Keratinocyte (primary cell): Measurements from ENCODE around the gene RELT. TPM values are rescaled to one million over a fixed set of nuclear protein-coding genes. Genes with fewer than 3 reads are reported as not detected.
A peak's percentile ranks its signal among the peaks of the same experiment; 100 is the strongest.

Source experiments
- DNase-seq: peaks from one replicate; pipeline ENCODE4 v3.0.0-alpha.2; 2011; ENCODE audit warnings: low read depth, missing footprints, low spot score
- FAIRE-seq: peaks from 2 replicates; lab custom pipeline; 2011; peaks lifted over from hg19 to GRCh38; lab: Jason Lieb, UNC
- H2AFZ ChIP-seq: 2 replicates; pipeline ENCODE4 v1.6.0; 2012; ENCODE audit warnings: low read length, control low read depth, inconsistent platforms; ENCODE audit not compliant: control insufficient read depth
- H3K27ac ChIP-seq: 2 replicates; pipeline ENCODE4 v1.5.1; 2011; ENCODE audit warnings: low read length; ENCODE audit not compliant: control insufficient read depth, insufficient read depth
- H3K27me3 ChIP-seq: 3 replicates; pipeline ENCODE4 v1.6.0; 2011; ENCODE audit warnings: low read length; ENCODE audit not compliant: control insufficient read depth, insufficient read depth; ENCODE audit errors: extremely low read depth
- H3K36me3 ChIP-seq, 2 experiments: 2 replicates in 1 of 2; 3 replicates in 1 of 2; pipeline ENCODE4 v1.5.1; 2011; ENCODE audit warnings: low read length in 2 of 2, mild to moderate bottlenecking in 1 of 2; ENCODE audit not compliant: control insufficient read depth in 2 of 2, insufficient read depth in 2 of 2; ENCODE audit errors: extremely low read depth in 1 of 2
- H3K4me1 ChIP-seq: 3 replicates; pipeline ENCODE4 v1.5.1; 2011; ENCODE audit warnings: low read length; ENCODE audit not compliant: control insufficient read depth, insufficient read depth; ENCODE audit errors: extremely low read depth
- H3K4me2 ChIP-seq: 3 replicates; pipeline ENCODE4 v1.6.0; 2011; ENCODE audit warnings: low read depth, low read length; ENCODE audit not compliant: control insufficient read depth, insufficient read depth; ENCODE audit errors: extremely low read depth
- H3K4me3 ChIP-seq, 3 experiments: fragments of 200-600 bp in 1 of 3; sonication (generic) in 1 of 3; 2 replicates in 2 of 3; 3 replicates in 1 of 3; pipeline ENCODE4 v1.5.1; 2011 to 2016; ENCODE audit warnings: low read length in 3 of 3, mild to moderate bottlenecking in 3 of 3, control low read depth in 2 of 3, inconsistent platforms in 1 of 3, low read depth in 1 of 3, mixed read lengths in 1 of 3, mixed run types in 1 of 3, moderate library complexity in 1 of 3; ENCODE audit not compliant: control insufficient read depth in 2 of 3, insufficient read depth in 2 of 3; ENCODE audit errors: extremely low read depth in 1 of 3
- H3K79me2 ChIP-seq: 2 replicates; pipeline ENCODE4 v1.6.0; 2012; ENCODE audit warnings: low read length; ENCODE audit not compliant: control insufficient read depth, insufficient read depth
- H3K9ac ChIP-seq: 3 replicates; pipeline ENCODE4 v1.6.0; 2011; ENCODE audit warnings: low read length; ENCODE audit not compliant: control insufficient read depth, insufficient read depth; ENCODE audit errors: extremely low read depth
- H3K9me1 ChIP-seq: 3 replicates; pipeline ENCODE4 v1.6.0; 2011; ENCODE audit warnings: low read length; ENCODE audit not compliant: control insufficient read depth, insufficient read depth; ENCODE audit errors: extremely low read depth
- H3K9me3 ChIP-seq: 2 replicates; pipeline ENCODE4 v1.5.1; 2012; ENCODE audit warnings: low read depth, low read length; ENCODE audit not compliant: control insufficient read depth
- H4K20me1 ChIP-seq: 3 replicates; pipeline ENCODE4 v1.6.0; 2011; ENCODE audit warnings: low read length; ENCODE audit not compliant: control insufficient read depth, insufficient read depth; ENCODE audit errors: extremely low read depth
- CTCF ChIP-seq, 3 experiments: IDR thresholded peaks in 1 of 3; conservative IDR thresholded peaks in 1 of 3; optimal IDR thresholded peaks in 1 of 3; 2 replicates in 2 of 3; 3 replicates in 1 of 3; pipeline versions ENCODE3 to v1.5.1; 2011; ENCODE audit warnings: low read length in 3 of 3, mild to moderate bottlenecking in 3 of 3, moderate library complexity in 2 of 3, control low read depth in 1 of 3, inconsistent platforms in 1 of 3; ENCODE audit not compliant: insufficient read depth in 2 of 3; ENCODE audit errors: extremely low read depth in 1 of 3
- EZH2 ChIP-seq: IDR thresholded peaks from one replicate; pipeline ENCODE4 v1.6.1; 2012; ENCODE audit warnings: inconsistent platforms, mild to moderate bottlenecking, low read length, moderate library complexity
- dilution Hi-C: fragments of 300-500 bp; cut with MboI; formaldehyde crosslinking; loops from one replicate; pipeline ENCODE4 v1.7.0; 2020; ENCODE audit warnings: low sequenced_read_pairs; ENCODE audit not compliant: extremely low pct_ligation_motif_present
- polyA plus RNA-seq, 5 experiments: library from polyadenylated mRNA; depleted of rRNA in 3 of 5; stranded (reverse) in 3 of 5; stranded (forward) in 1 of 5; unstranded in 1 of 5; fragments of >200 nt; gene quantifications; 1 replicate in 1 of 5; 2 replicates in 3 of 5; 3 replicates in 1 of 5; pipeline versions ENCODE4 v1.2.1 to v1.2.3, GENCODE V29; 2011 to 2012; ENCODE audit warnings: missing spikeins in 2 of 5, low read depth in 1 of 5, low replicate concordance in 1 of 5

The RELT gene
- polyA plus RNA-seq, 1 donor (not counting 4 experiments of a cell fraction or from before 2014, with no cell fraction given) = 4.2 TPM

- FAIRE-seq = no peak
- H2AFZ ChIP-seq = no peak overlapping the region
- no peak overlapping the region for H3K27ac ChIP-seq
- TF ChIP-seq EZH2 (no peak), CTCF (optimal IDR thresholded peaks at IDR 0.05 in 1 of 3, IDR thresholded peaks at IDR 0.05 in 1 of 3, conservative IDR thresholded peaks at IDR 0.05 in 1 of 3; ENCODE audit: extremely low read depth in 1 of 3, insufficient read depth in 2 of 3, low read length in 3 of 3) (no peak)
- peaks cover 94% of the 10 kb centered on the region for H3K79me2 ChIP-seq
- H3K4me1 ChIP-seq = peaks cover 47% of the 10 kb centered on the region
- H3K4me3 ChIP-seq = no peak overlapping the region
- H3K4me2 ChIP-seq = no peak overlapping the region
- dilution Hi-C loops = no loop called here
- peaks cover 1 to 6% of the 10 kb centered on the region in 2 experiments for H3K36me3 ChIP-seq
- no peaks in the 10 kb centered on the region for H3K27me3 ChIP-seq
- peaks cover 12% of the 10 kb centered on the region for H3K9me1 ChIP-seq
- no peak overlapping the region for H3K9ac ChIP-seq
- no peaks in the 10 kb centered on the region for H3K9me3 ChIP-seq
- no peak for DNase-seq
- H4K20me1 ChIP-seq = peaks cover 14% of the 10 kb centered on the region
These were observed 6.0 kb downstream of the RELT start for GRCh38 chr11:73382183-73382582.

DNA sequence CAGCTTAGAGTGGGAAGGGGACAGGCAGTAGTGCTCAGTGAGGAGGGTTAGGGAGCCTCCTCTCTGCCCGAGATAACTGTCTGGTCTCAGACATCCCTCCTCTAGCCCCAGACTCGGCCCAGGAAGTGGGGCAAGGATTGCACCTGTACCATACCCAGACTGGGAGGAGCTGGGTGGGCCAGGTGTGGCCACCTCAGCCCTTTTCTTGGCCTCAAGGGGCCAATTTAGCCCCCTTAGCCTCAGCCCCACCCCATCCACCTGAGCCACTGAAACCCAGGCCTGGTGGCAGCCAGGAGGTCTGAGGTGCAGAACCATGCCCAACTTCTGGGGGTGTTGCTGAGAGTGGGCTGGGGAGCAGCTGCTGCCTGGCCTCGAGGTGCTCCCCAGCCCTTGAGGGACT lies 6.5 kb downstream of the RELT start:
- H3K27me3 ChIP-seq = no peaks in the 10 kb centered on the region
- H3K9ac ChIP-seq = peak overlapping the region; percentile 19
- H4K20me1 ChIP-seq = peaks cover 14% of the 10 kb centered on the region
- H3K9me1 ChIP-seq = peaks cover 12% of the 10 kb centered on the region
- H3K79me2 ChIP-seq = peaks cover 94% of the 10 kb centered on the region
- H3K4me1 ChIP-seq = peaks cover 47% of the 10 kb centered on the region
- no peak for DNase-seq
- peak overlapping the region; percentile 19 for H3K4me2 ChIP-seq
- dilution Hi-C loops = no loop called here
- H3K4me3 ChIP-seq = no peak overlapping the region
- peaks cover 1 to 6% of the 10 kb centered on the region in 2 experiments for H3K36me3 ChIP-seq
- TF ChIP-seq EZH2 (no peak), CTCF (optimal IDR thresholded peaks at IDR 0.05 in 1 of 3, IDR thresholded peaks at IDR 0.05 in 1 of 3, conservative IDR thresholded peaks at IDR 0.05 in 1 of 3; ENCODE audit: extremely low read depth in 1 of 3, insufficient read depth in 2 of 3, low read length in 3 of 3) (no peak)
- H3K27ac ChIP-seq = peak overlapping the region; percentile 44
- no peaks in the 10 kb centered on the region for H3K9me3 ChIP-seq
- H2AFZ ChIP-seq = no peak overlapping the region
- FAIRE-seq = no peak
